IMR-90 (cell line): ENCODE results near the gene TAB2. TPM values are rescaled to one million over a fixed set of nuclear protein-coding genes. Genes with fewer than 3 reads are reported as not detected.

ENCODE experiments used
- ATAC-seq: fragments of 200-7000 bp; cut with Tn5 transposase; 2 replicates; pipeline ENCODE4 v1.9.1; 2020; ENCODE audit warnings: low read depth, mild to moderate bottlenecking, moderate library complexity
- BruUV-seq: library from RNA; stranded (reverse); fragments of 400-500 nt; replicated peaks from 2 replicates; lab custom pipeline; 2021; lab: Mats Ljungman, UMichigan
- CTCF ChIA-PET: fragments of 300-600 bp; formaldehyde crosslinking; extraction: SDS; loops from one replicate; lab custom pipeline; 2021; ENCODE audit warnings: antibody characterized with exemption; lab: Yijun Ruan, JAX
- POLR2A ChIA-PET: fragments of 300-600 bp; sonication (Branson Sonifier 250); formaldehyde crosslinking; loops from one replicate; lab custom pipeline; 2022; ENCODE audit warnings: antibody characterized with exemption; ENCODE audit not compliant: unreplicated experiment; lab: Charles Lee
- DNase-seq: peaks from one replicate; pipeline ENCODE4 v3.0.0; 2013
- H2AFZ ChIP-seq: replicated peaks from 2 replicates; pipeline ENCODE3; 2013; ENCODE audit warnings: low read length, mild to moderate bottlenecking; ENCODE audit not compliant: poor library complexity
- H2AK5ac ChIP-seq: 2 replicates; pipeline ENCODE4 v1.6.1; 2013; ENCODE audit warnings: low read depth, low read length, inconsistent platforms
- H2AK9ac ChIP-seq: replicated peaks from 2 replicates; pipeline ENCODE3; 2013; ENCODE audit warnings: mild to moderate bottlenecking, low read depth, low read length, moderate library complexity; ENCODE audit not compliant: poor library complexity
- H2BK120ac ChIP-seq: 2 replicates; pipeline ENCODE4 v1.6.1; 2013; ENCODE audit warnings: low read depth, low read length, inconsistent platforms
- H2BK15ac ChIP-seq: 3 replicates; pipeline ENCODE4 v1.6.1; 2013; ENCODE audit warnings: low read depth, low read length, inconsistent platforms
- H2BK20ac ChIP-seq: 2 replicates; pipeline ENCODE4 v1.6.1; 2013; ENCODE audit warnings: low read depth, mild to moderate bottlenecking, inconsistent platforms, low read length, moderate library complexity
- H2BK5ac ChIP-seq: 2 replicates; pipeline ENCODE4 v1.6.1; 2013; ENCODE audit warnings: mild to moderate bottlenecking, low read depth, low read length, inconsistent platforms; ENCODE audit not compliant: poor library complexity, severe bottlenecking
- H3K14ac ChIP-seq: replicated peaks from 2 replicates; pipeline ENCODE4 v1.6.1; 2013; ENCODE audit warnings: low read depth, low read length, inconsistent platforms
- H3K18ac ChIP-seq: 2 replicates; pipeline ENCODE4 v1.6.1; 2013; ENCODE audit warnings: low read depth, low read length, control low read depth
- H3K23ac ChIP-seq: 2 replicates; pipeline ENCODE4 v1.6.1; 2013; ENCODE audit warnings: low read depth, low read length, inconsistent platforms
- H3K27ac ChIP-seq: 2 replicates; pipeline ENCODE4 v1.5.1; 2013; ENCODE audit warnings: mild to moderate bottlenecking, control low read depth, low read length; ENCODE audit not compliant: insufficient read depth
- H3K27me3 ChIP-seq: 2 replicates; pipeline ENCODE4 v1.6.1; 2013; ENCODE audit warnings: low read length; ENCODE audit not compliant: control insufficient read depth, insufficient read depth
- H3K36me3 ChIP-seq: 2 replicates; pipeline ENCODE4 v1.6.1; 2013; ENCODE audit warnings: low read length, mixed read lengths; ENCODE audit not compliant: control insufficient read depth, insufficient read depth
- H3K4ac ChIP-seq: 2 replicates; pipeline ENCODE4 v1.6.1; 2013; ENCODE audit warnings: low read depth, low read length, inconsistent platforms
- H3K4me1 ChIP-seq: 2 replicates; pipeline ENCODE4 v1.6.1; 2013; ENCODE audit warnings: low read length, mixed read lengths; ENCODE audit not compliant: control insufficient read depth, insufficient read depth
- H3K4me2 ChIP-seq: 2 replicates; pipeline ENCODE4 v1.6.1; 2013; ENCODE audit warnings: low read depth, mild to moderate bottlenecking, control low read depth, low read length, moderate library complexity
- H3K4me3 ChIP-seq: 2 replicates; pipeline ENCODE4 v1.5.1; 2013; ENCODE audit warnings: low read depth, mild to moderate bottlenecking, control low read depth, low read length, moderate library complexity; ENCODE audit not compliant: insufficient read depth
- H3K56ac ChIP-seq: 2 replicates; pipeline ENCODE4 v1.6.1; 2013; ENCODE audit warnings: low read length, inconsistent platforms; ENCODE audit not compliant: insufficient read depth; ENCODE audit errors: extremely low read depth
- H3K79me1 ChIP-seq, 2 experiments: 2 replicates each; pipeline ENCODE4 v1.6.1; 2013; ENCODE audit warnings: low read length in 2 of 2, inconsistent platforms in 1 of 2, low read depth in 1 of 2
- H3K9ac ChIP-seq: 2 replicates; pipeline ENCODE4 v1.6.1; 2013; ENCODE audit warnings: low read depth, low read length, control low read depth
- H3K9me1 ChIP-seq: 2 replicates; pipeline ENCODE4 v1.6.1; 2013; ENCODE audit warnings: low read length, inconsistent platforms; ENCODE audit not compliant: insufficient read depth
- H3K9me3 ChIP-seq: 2 replicates; pipeline ENCODE4 v1.6.1; 2013; ENCODE audit warnings: low read length; ENCODE audit not compliant: control insufficient read depth, insufficient read depth
- H4K20me1 ChIP-seq: 2 replicates; pipeline ENCODE4 v1.6.1; 2013; ENCODE audit warnings: low read length, inconsistent platforms; ENCODE audit not compliant: insufficient read depth
- H4K5ac ChIP-seq: 2 replicates; pipeline ENCODE4 v1.6.1; 2013; ENCODE audit warnings: mild to moderate bottlenecking, low read depth, low read length, control low read depth
- H4K8ac ChIP-seq, 2 experiments: 2 replicates each; pipeline ENCODE4 v1.6.1; 2013; ENCODE audit warnings: low read depth in 2 of 2, low read length in 2 of 2, control low read depth in 1 of 2, inconsistent platforms in 1 of 2
- H4K91ac ChIP-seq: 2 replicates; pipeline ENCODE4 v1.6.1; 2013; ENCODE audit warnings: low read depth, low read length, inconsistent platforms; ENCODE audit not compliant: insufficient read depth
- POLR2A ChIP-seq: IDR thresholded peaks from 2 replicates; pipeline ENCODE4 v1.6.1; 2012; ENCODE audit warnings: mild to moderate bottlenecking, low read depth, low read length
- WGBS, 2 experiments: methylation state at CpG; one replicate each; pipeline versions ENCODE4 v1.1.5 to v1.1.7; 2013; ENCODE audit warnings: missing lambda C conversion rate in 2 of 2; ENCODE audit not compliant: insufficient read length in 1 of 2; ENCODE audit errors: extremely low coverage in 2 of 2; 5-methylcytosine and 5-hydroxymethylcytosine counted together
- dilution Hi-C: fragments of 300-500 bp; cut with HindIII; formaldehyde crosslinking; loops from one replicate; pipeline ENCODE4 v1.14.3; 2018; ENCODE audit warnings: low sequenced_read_pairs; ENCODE audit not compliant: unreplicated experiment
- in situ Hi-C: fragments of 300-500 bp; cut with MboI; formaldehyde crosslinking; loops from 3 replicates; pipeline ENCODE4 v1.14.3; 2019; ENCODE audit warnings: low sequenced_read_pairs, inconsistent platforms, mixed read lengths
- intact Hi-C: fragments of 100-400 bp; cut with micrococcal nuclease; formaldehyde crosslinking; loops from 2 replicates; pipeline ENCODE4 v1.10.0; 2022
- polyA plus RNA-seq, 3 experiments: library from polyadenylated mRNA; depleted of rRNA; stranded (reverse); fragments of >200 nt; gene quantifications; 2 replicates each; pipeline ENCODE4 v1.2.3, GENCODE V29; 2012; ENCODE audit warnings: low replicate concordance in 1 of 3
- total RNA-seq: library from RNA; depleted of rRNA; stranded (reverse); fragments of >200 nt; gene quantifications from 2 replicates; pipeline ENCODE4 v1.2.3, GENCODE V29; 2012

Gene TAB2
- total and polyA plus RNA-seq, 2 of the 4 experiments (the other 2 are of a cell fraction): 20.8 to 25.3 TPM

GRCh38 chr6:149293244-149293643 lies 24.3 kb upstream of the TAB2 start:
- no peak overlapping the region for H2BK5ac ChIP-seq
- in situ Hi-C loops: no loop called here
- no peak overlapping the region for H2BK120ac ChIP-seq
- ChIA-PET POLR2A (no interaction called here), CTCF (no interaction called here)
- no peak overlapping the region for H4K5ac ChIP-seq
- no peak overlapping the region for H2AFZ ChIP-seq
- H4K8ac ChIP-seq: no peak overlapping the region
- H3K14ac ChIP-seq: no peak overlapping the region
- H3K4me3 ChIP-seq: no peak overlapping the region
- no peak overlapping the region for H3K4ac ChIP-seq
- H3K4me1 ChIP-seq: no peaks in the 10 kb centered on the region
- H3K4me2 ChIP-seq: no peak overlapping the region
- H2AK9ac ChIP-seq: no peak overlapping the region
- no peak for DNase-seq
- H4K20me1 ChIP-seq: no peaks in the 10 kb centered on the region
- no peak overlapping the region for H3K18ac ChIP-seq
- H3K9me3 ChIP-seq: no peaks in the 10 kb centered on the region
- no CpG with 5 or more reads among the region's 1 CpG for WGBS, 2 experiments
- intact Hi-C loops: no loop called here
- TF ChIP-seq POLR2A: no peak
- H3K9me1 ChIP-seq: no peaks in the 10 kb centered on the region
- no peaks in the 10 kb centered on the region for H3K79me1 ChIP-seq
- no peak overlapping the region for H2BK20ac ChIP-seq
- no peak for ATAC-seq
- H3K27ac ChIP-seq: no peak overlapping the region
- no peak overlapping the region for H2BK15ac ChIP-seq
- dilution Hi-C loops: no loop called here
- H3K27me3 ChIP-seq: no peaks in the 10 kb centered on the region; the same call in 1 of the 2 replicates
- no peak overlapping the region for H2AK5ac ChIP-seq
- no TSS peak for BruUV-seq
- H3K9ac ChIP-seq: no peak overlapping the region
- H3K56ac ChIP-seq: no peak overlapping the region
- no peak overlapping the region for H3K23ac ChIP-seq
- no peak overlapping the region for H4K91ac ChIP-seq
- H3K36me3 ChIP-seq: no peaks in the 10 kb centered on the region
